GM20000 (cell line): ENCODE measurements around the gene BEX3.

Experiments
- DNase-seq: peaks from one replicate; pipeline ENCODE4 v3.0.0; 2012; ENCODE audit warnings: low spot score
- TF ChIP-seq, protein P1 (sequence below): IDR thresholded peaks from 2 replicates; pipeline ENCODE4 v1.5.1; 2012; ENCODE audit warnings: mild to moderate bottlenecking, control low read depth; ENCODE audit errors: extremely low read depth, missing control alignments

BEX3 gene

DNA sequence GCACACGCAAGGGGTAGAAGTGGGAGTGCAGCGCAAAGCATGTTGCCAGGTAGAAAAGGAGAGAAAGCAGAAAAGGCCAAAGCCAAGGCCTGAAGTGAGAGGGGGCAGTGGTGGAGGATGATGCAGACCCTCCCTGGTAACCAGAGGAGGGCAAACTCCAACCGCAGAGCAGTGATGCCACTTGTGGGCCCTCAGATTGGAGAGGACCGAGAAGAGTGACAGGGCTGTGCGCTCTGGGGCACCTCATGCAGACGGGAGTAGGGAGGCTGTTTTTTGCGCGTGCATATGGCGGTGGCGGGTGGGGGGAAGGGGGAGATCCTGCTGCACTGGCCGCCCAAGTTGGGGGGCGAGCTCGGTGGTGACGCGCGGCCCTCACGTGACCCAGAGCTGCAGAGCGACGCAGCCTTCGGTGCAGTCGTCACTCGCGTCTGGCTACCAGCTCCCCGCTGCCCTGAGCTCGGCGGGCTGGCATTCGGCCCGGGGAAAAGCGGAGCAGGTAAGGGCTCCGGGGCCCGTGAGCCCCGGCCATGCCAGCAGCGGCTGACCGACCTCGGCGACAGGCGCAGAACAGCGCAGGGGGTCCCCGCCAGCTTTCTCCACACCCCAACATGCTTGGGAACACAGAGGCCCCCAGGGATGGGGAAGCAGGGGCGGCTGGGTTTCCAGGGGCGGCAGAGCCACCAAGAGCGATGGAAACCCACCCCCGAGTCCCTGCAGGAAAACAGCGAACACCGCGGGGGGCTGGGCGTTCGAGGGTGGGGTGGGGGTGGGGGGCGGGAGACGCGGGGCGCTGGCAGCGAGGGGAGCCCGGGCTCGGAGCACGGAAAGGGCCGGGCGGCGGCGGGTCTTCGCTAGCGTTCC lies at the start of gene BEX3:
Gene BEX3, plus strand, starts transcription at position 421 of the 861 bp plus-strand sequence. CDS start 984 bp downstream, outside the sequence.
- DNase-seq: no peak
- TF ChIP-seq, protein P1, sequence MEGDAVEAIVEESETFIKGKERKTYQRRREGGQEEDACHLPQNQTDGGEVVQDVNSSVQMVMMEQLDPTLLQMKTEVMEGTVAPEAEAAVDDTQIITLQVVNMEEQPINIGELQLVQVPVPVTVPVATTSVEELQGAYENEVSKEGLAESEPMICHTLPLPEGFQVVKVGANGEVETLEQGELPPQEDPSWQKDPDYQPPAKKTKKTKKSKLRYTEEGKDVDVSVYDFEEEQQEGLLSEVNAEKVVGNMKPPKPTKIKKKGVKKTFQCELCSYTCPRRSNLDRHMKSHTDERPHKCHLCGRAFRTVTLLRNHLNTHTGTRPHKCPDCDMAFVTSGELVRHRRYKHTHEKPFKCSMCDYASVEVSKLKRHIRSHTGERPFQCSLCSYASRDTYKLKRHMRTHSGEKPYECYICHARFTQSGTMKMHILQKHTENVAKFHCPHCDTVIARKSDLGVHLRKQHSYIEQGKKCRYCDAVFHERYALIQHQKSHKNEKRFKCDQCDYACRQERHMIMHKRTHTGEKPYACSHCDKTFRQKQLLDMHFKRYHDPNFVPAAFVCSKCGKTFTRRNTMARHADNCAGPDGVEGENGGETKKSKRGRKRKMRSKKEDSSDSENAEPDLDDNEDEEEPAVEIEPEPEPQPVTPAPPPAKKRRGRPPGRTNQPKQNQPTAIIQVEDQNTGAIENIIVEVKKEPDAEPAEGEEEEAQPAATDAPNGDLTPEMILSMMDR: no peak

DNA sequence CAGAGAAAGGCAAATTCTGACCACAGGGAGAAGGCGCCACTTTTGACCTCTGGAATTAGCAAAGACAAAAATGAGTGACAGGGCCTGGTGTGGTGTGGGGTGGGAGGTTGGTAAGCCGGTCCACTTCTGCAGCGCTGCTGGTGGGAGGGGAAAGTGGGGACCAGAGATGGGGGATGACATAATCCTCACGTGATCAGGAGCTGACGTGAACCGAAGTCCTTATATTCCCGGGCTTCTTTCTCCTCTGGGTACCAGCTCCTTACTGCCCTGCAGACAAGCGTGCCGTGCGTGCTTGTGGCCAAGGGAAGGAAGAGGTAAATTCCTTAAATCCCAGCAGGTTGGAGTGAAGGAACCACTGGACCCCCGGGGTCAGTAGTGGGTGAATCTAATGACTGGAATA lies 46.3 kb upstream of the BEX3 start, which contains the start of gene TCEAL7:
Gene TCEAL7, plus strand, starts transcription at position 249 of the 400 bp plus-strand sequence. CDS start 1,165 bp downstream, outside the sequence.
- DNase-seq: no peak
- TF ChIP-seq, protein P1: no peak

DNA sequence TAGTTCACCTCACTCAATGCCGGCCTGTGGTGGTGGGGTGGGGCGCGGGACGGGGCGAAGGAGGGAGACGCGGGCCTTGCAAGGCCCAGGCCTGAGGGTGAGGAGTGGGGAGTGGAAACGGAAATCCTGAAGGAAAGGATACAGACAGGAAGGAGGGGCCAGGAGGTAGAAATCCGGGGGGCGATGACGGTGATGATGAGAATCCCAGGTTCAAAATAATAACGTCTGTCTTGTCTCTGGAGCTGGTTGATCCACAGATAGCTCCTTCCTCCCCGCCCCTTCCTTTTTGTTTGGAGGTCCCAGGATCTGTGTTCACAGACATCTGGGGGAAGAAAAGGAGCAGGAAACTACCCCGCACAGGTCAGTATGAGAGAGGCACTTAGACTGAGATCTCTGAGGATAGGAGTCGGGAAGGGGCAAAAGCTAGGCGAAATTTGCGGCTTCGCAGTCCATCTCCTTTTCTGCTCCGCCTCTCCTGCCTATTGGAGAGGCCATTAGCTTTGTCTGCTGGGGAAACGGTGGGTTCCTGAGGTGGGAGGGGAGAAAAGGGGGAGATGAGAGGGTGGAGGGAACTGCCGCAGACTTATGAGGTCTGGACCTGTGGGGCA lies 45.6 kb upstream of the BEX3 start:
- TF ChIP-seq, protein P1: no peak
- DNase-seq: no peak

DNA sequence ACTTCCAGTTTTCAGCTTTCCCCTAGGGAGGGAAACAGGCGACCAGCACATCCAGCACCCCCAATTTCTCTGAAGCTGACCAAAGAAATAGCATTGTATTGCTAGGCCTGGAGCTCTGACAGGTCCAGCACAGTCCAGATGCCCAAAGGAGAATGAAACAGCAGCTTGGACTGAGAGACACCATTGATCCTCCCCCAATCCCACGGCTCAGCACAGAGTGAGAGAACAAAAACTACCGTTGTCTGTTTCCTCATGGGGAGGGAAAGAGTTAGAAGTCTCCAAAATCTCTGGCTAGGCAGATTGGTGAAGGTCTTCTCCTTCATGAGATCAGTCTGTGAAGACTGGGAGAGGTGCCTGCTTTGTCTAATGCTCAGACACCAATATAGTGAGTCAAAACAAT lies 37.7 kb upstream of the BEX3 start:
- no peak for DNase-seq
- TF ChIP-seq, protein P1: no peak

DNA sequence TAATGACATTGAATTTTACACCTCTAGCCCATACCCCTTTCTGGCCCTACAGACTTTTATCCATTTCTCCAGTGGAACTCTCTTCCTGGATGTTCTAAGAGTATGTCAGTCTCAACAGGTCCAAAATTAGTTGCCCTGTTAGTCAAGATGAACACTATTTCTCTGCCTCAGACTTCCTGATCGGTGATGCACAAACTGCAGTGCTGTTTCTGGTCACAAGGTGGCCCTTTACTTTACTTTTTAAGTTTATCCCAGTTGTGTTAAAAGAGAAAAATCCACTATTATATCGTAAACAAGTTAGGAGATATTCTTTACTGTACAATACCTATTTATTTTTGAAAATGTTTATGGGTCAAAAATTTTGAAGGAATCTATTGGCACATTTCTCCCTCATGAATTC lies 33.2 kb upstream of the BEX3 start:
- peak; percentile 39 for DNase-seq
- TF ChIP-seq, protein P1: peak; percentile 10

DNA sequence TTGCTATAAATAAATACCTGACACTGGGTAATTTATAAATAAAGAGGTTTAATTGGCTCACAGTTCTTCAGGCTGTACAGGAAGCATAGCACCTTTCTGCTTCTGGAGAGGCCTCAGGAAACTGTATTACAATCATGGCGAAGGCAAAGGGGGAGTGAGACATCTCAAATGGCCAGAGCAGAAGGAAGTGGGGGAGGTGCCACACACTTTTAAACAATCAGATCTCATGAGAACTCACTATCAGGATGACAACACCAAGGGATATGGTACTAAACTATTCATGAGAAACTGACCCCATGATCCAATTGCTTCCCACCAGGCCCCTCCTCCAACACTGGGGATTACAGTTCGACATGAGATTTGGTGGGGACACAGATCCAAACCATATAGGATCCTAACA lies 31.7 kb upstream of the BEX3 start:
- DNase-seq: no peak

More for the DNA sequence above, 31.7 kb upstream of the BEX3 start:
- TF ChIP-seq, protein P1: no peak
